ENCODE results near the gene SLC17A3.

SLC17A3 gene

GRCh38 chr6:25835442-25836283, 38.4 kb downstream of the SLC17A3 start:
- DNase-seq: no peak

GRCh38 chr6:25834950-25835349, 39.1 kb downstream of the SLC17A3 start:
- DNase-seq: no peak

GRCh38 chr6:25833136-25833535, 40.9 kb downstream of the SLC17A3 start:
- no peak for DNase-seq

GRCh38 chr6:25832670-25833069, 41.4 kb downstream of the SLC17A3 start:
- no peak for DNase-seq

- no peak for DNase-seq
These were observed 41.8 kb downstream of the SLC17A3 start for GRCh38 chr6:25832307-25832662.

GRCh38 chr6:25831532-25832306, 42.3 kb downstream of the SLC17A3 start, which contains the start of gene SLC17A1:
Gene SLC17A1 (minus strand): TSS chr6:25832052. CDS start chr6:25830557, 1,495 bp downstream.
- no peak for DNase-seq

GRCh38 chr6:25830458-25830857, 43.6 kb downstream of the SLC17A3 start:
- no peak for DNase-seq

- DNase-seq: no peak
These were observed 44.7 kb downstream of the SLC17A3 start for GRCh38 chr6:25829375-25829774.

GRCh38 chr6:25821341-25821740, 52.7 kb downstream of the SLC17A3 start:
- no peak for DNase-seq

GRCh38 chr6:25816252-25816651, 57.8 kb downstream of the SLC17A3 start:
- no peak for DNase-seq

- no peak for DNase-seq
These were observed 58.8 kb downstream of the SLC17A3 start for GRCh38 chr6:25815194-25815593.

- DNase-seq: no peak
These were observed 69.2 kb downstream of the SLC17A3 start for GRCh38 chr6:25804804-25805203.

GRCh38 chr6:25801436-25801835, 72.6 kb downstream of the SLC17A3 start:
- no peak for DNase-seq
